WTC11 (cell line): ENCODE data around the gene WDR54. TPM values are rescaled to one million over a fixed set of nuclear protein-coding genes. Genes with fewer than 3 reads are reported as not detected.

Experiments
- ATAC-seq: fragments of 200-7000 bp; cut with Tn5 transposase; 2 replicates; pipeline ENCODE4 v1.10.0; 2021; ENCODE audit warnings: mild to moderate bottlenecking, moderate library complexity
- CTCF ChIA-PET: fragments of 300-600 bp; sonication (Branson Sonifier 250); formaldehyde crosslinking; loops from one replicate; lab custom pipeline; 2021; ENCODE audit warnings: antibody characterized with exemption; lab: Charles Lee
- POLR2A ChIA-PET: fragments of 350-600 bp; sonication (Branson Sonifier 250); formaldehyde crosslinking; loops from one replicate; lab custom pipeline; 2021; ENCODE audit warnings: antibody characterized with exemption; lab: Charles Lee
- DNase-seq: peaks from one replicate; pipeline ENCODE4 v3.0.0; 2021; ENCODE audit warnings: low spot score
- H3K27ac Mint-ChIP-seq: 2 replicates; pipeline ENCODE4 v1.8.0; 2021; ENCODE audit warnings: mixed read lengths
- H3K27me3 Mint-ChIP-seq: 2 replicates; pipeline ENCODE4 v1.8.0; 2021; ENCODE audit warnings: low read depth, mild to moderate bottlenecking, moderate library complexity, mixed read lengths
- H3K36me3 Mint-ChIP-seq: 2 replicates; pipeline ENCODE4 v1.8.0; 2021; ENCODE audit warnings: mixed read lengths
- H3K4me1 Mint-ChIP-seq: 2 replicates; pipeline ENCODE4 v1.8.0; 2022; ENCODE audit warnings: mixed read lengths
- H3K4me3 Mint-ChIP-seq: 2 replicates; pipeline ENCODE4 v1.8.0; 2021; ENCODE audit warnings: mild to moderate bottlenecking, moderate library complexity, mixed read lengths
- H3K9me3 Mint-ChIP-seq: 2 replicates; pipeline ENCODE4 v1.8.0; 2021; ENCODE audit warnings: mixed read lengths
- AR ChIP-seq: fragments of 250-450 bp; sonication (Bioruptor Pico); IDR thresholded peaks from 2 replicates; pipeline ENCODE4 v1.9.0; 2021; ENCODE audit warnings: mild to moderate bottlenecking
- CTCF ChIP-seq: fragments of 200-600 bp; IDR thresholded peaks from 2 replicates; pipeline ENCODE4 v1.8.0; 2022; ENCODE audit warnings: antibody characterized with exemption
- E2F5 ChIP-seq: sonication (generic); formaldehyde crosslinking; IDR thresholded peaks from 2 replicates; pipeline ENCODE4 v1.8.1; 2022; ENCODE audit warnings: mild to moderate bottlenecking, moderate library complexity, missing genetic modification reagents
- ERG ChIP-seq: fragments of 250-450 bp; sonication (Bioruptor Pico); IDR thresholded peaks from 2 replicates; pipeline ENCODE4 v1.8.0; 2021; ENCODE audit warnings: mild to moderate bottlenecking
- FOXP1 ChIP-seq: sonication (generic); formaldehyde crosslinking; IDR thresholded peaks from 2 replicates; pipeline ENCODE4 v1.8.0; 2022; ENCODE audit warnings: missing genetic modification reagents, mild to moderate bottlenecking, moderate library complexity, borderline replicate concordance
- SOX15 ChIP-seq: fragments of 250-450 bp; sonication (Bioruptor Pico); IDR thresholded peaks from 2 replicates; pipeline ENCODE4 v1.9.0; 2021; ENCODE audit warnings: mild to moderate bottlenecking
- ZNF532 ChIP-seq: fragments of 250-450 bp; sonication (Bioruptor Pico); IDR thresholded peaks from 2 replicates; pipeline ENCODE4 v1.9.0; 2021; ENCODE audit warnings: mild to moderate bottlenecking, borderline replicate concordance
- total RNA-seq: library from RNA; stranded (reverse); gene quantifications from 3 replicates; pipeline ENCODE4 v1.2.3, GENCODE V29; 2021

Gene WDR54
- total RNA-seq, 1 experiment from 2014 or later: 55.2 TPM

GRCh38 chr2:74396149-74396548 is 25.4 kb upstream of the WDR54 start:
- Mint-ChIP-seq H3K27me3 (no peaks in the 10 kb centered on the region; the same call in none of the 2 replicates), H3K4me3 (no peak overlapping the region), H3K4me1 (peaks cover 7% of the 10 kb centered on the region), H3K9me3 (no peaks in the 10 kb centered on the region), H3K27ac (no peak overlapping the region), H3K36me3 (no peaks in the 10 kb centered on the region)
- TF ChIP-seq SOX15 (CRISPR knock-in tag) (no peak), E2F5 (CRISPR knock-in tag) (no peak)
- ChIA-PET POLR2A (no interaction called here), CTCF (no interaction called here)
- DNase-seq: no peak
- no peak for ATAC-seq

- H3K4me3 Mint-ChIP-seq: no peak overlapping the region
- peak; percentile 89 for ATAC-seq
- TF ChIP-seq FOXP1 (CRISPR knock-in tag): no peak
- peak; percentile 50 for TF ChIP-seq CTCF
- TF ChIP-seq AR (CRISPR knock-in tag): no peak
- TF ChIP-seq ZNF532 (CRISPR knock-in tag): no peak
- no peaks in the 10 kb centered on the region for H3K36me3 Mint-ChIP-seq
- ChIA-PET POLR2A (no interaction called here), CTCF (interaction anchor here (1.0 to 2.9 kb wide), 3 partner anchors 8 to 150 kb away, joined by 5 to 21 read pairs (median 15); no protein-coding TSS in a partner anchor)
- peaks cover 5% of the 10 kb centered on the region for H3K27me3 Mint-ChIP-seq
- H3K9me3 Mint-ChIP-seq: no peaks in the 10 kb centered on the region
- H3K27ac Mint-ChIP-seq: no peak overlapping the region
- peaks cover 6% of the 10 kb centered on the region for H3K4me1 Mint-ChIP-seq
- DNase-seq: no peak
Observed at GRCh38 chr2:74399785-74400184, 21.7 kb upstream of the WDR54 start.

GRCh38 chr2:74401891-74402290 is 19.6 kb upstream of the WDR54 start:
- Mint-ChIP-seq H3K27me3 (peaks cover 6% of the 10 kb centered on the region), H3K9me3 (no peaks in the 10 kb centered on the region), H3K4me3 (no peak overlapping the region), H3K4me1 (peaks cover 6% of the 10 kb centered on the region), H3K36me3 (no peaks in the 10 kb centered on the region), H3K27ac (no peak overlapping the region)
- ATAC-seq: no peak
- no peak for DNase-seq
- ChIA-PET CTCF (interaction anchor here (1.2 to 2.9 kb wide), 3 partner anchors 10 to 152 kb away, joined by 4 to 21 read pairs (median 15); no protein-coding TSS in a partner anchor), POLR2A (no interaction called here)
- TF ChIP-seq ERG: no peak
